Upper lobe of left lung (tissue), 6 donors: ENCODE measurements around the gene NHLRC4. TPM values are rescaled to one million over a fixed set of nuclear protein-coding genes. Genes with fewer than 3 reads are reported as not detected.

ENCODE experiments used
- ATAC-seq, 2 donors: fragments of 200-7000 bp; cut with Tn5 transposase; one replicate each; pipeline ENCODE4 v1.9.1; 2022; ENCODE audit warnings: mild to moderate bottlenecking in 2 of 2, moderate library complexity in 2 of 2; ENCODE audit not compliant: low FRiP score in 2 of 2
- DNase-seq, 2 donors: peaks; one replicate each; pipeline ENCODE4 v3.0.0-alpha.2; 2019 to 2020
- H3K27ac ChIP-seq, 4 donors: fragments of 200-600 bp; sonication (generic); one replicate each; pipeline ENCODE4 v1.5.1; 2016 to 2019
- H3K27me3 ChIP-seq, 4 donors: fragments of 200-600 bp; sonication (generic); one replicate each; pipeline ENCODE4 v1.5.1; 2017 to 2019
- H3K36me3 ChIP-seq, 4 donors: fragments of 200-600 bp; sonication (generic); one replicate each; pipeline ENCODE4 v1.5.1; 2016 to 2019
- H3K4me1 ChIP-seq, 4 donors: fragments of 200-600 bp; sonication (generic); one replicate each; pipeline ENCODE4 v1.5.1; 2018 to 2019
- H3K4me3 ChIP-seq, 4 donors: fragments of 200-600 bp; sonication (generic); one replicate each; pipeline ENCODE4 v1.5.1; 2017 to 2019; ENCODE audit warnings: mild to moderate bottlenecking in 2 of 4, moderate library complexity in 1 of 4
- H3K9me3 ChIP-seq, 4 donors: fragments of 200-600 bp; sonication (generic); one replicate each; pipeline ENCODE4 v1.5.1; 2018 to 2019
- EP300 ChIP-seq, 4 donors: sonication (generic); formaldehyde crosslinking; IDR thresholded peaks; one replicate each; pipeline ENCODE4 v1.5.1; 2017; ENCODE audit warnings: antibody characterized with exemption in 4 of 4, control low read depth in 2 of 4
- POLR2A ChIP-seq, 4 donors: fragments of 450-650 bp; IDR thresholded peaks; one replicate each; pipeline ENCODE4 v1.5.1; 2016 to 2017; ENCODE audit warnings: antibody characterized with exemption in 4 of 4, mild to moderate bottlenecking in 2 of 4
- POLR2AphosphoS5 ChIP-seq, 2 donors: sonication (generic); formaldehyde crosslinking; IDR thresholded peaks; one replicate each; pipeline ENCODE4 v1.5.1; 2017; ENCODE audit warnings: antibody characterized with exemption in 2 of 2
- WGBS, 2 donors: methylation state at CpG; one replicate each; pipeline ENCODE4 v1.1.5; 2017 to 2018; 5-methylcytosine and 5-hydroxymethylcytosine counted together
- total RNA-seq, 6 donors: library from RNA; depleted of rRNA in 4 of 6; stranded (reverse); fragments of >200 nt in 4 of 6; gene quantifications; one replicate each; pipeline versions ENCODE4 v1.1.0 to v1.2.1, GENCODE V29; 2016 to 2021
- TF ChIP-seq, protein P1 (sequence below), 6 experiments: fragments of 450-650 bp in 4 of 6; fragments of 200-600 bp in 2 of 6; sonication (generic) in 2 of 6; IDR thresholded peaks; one replicate each; pipeline ENCODE4 v1.5.1; 2016 to 2019; ENCODE audit warnings: antibody characterized with exemption in 6 of 6
- donor health status: DM: no; HTN: no; CAD: no; lungs with moderate emphysema.
- donor health status: DM: no; HTN: yes; CAD: no; lungs with severe emphysema.

The NHLRC4 gene
- total RNA-seq, 6 donors from 2014 or later, result 1.2 to 7.8 (median 3.3) TPM

DNA sequence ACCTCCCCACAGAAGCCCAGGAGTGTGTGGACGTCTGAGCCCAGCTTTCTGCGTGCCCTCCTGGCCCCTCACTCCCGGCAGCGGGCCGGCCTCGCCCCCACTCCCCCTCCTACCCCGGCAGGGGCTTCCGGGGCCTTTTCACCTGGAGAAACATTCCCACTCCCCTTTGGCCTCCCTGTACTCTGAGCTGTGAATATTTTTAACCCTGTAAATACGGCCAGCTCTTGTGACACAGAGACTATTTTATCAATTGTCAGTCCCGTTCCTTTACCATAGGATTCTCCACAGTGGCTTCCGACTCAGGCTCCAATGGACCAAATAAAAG, 12.5 kb upstream of the NHLRC4 start:
- TF ChIP-seq POLR2AphosphoS5 (IDR thresholded peaks at IDR 0.05), result no peak
- DNase-seq (no peak), ATAC-seq (no peak)
- Histone ChIP-seq H3K4me3 (no peak overlapping the region), H3K27me3 (peaks cover 0 to 7% (median under 1%) of the 10 kb centered on the region in 4 donors), H3K36me3 (peaks cover 9 to 41% (median 39%) of the 10 kb centered on the region in 4 donors), H3K4me1 (no peaks in the 10 kb centered on the region), H3K27ac (no peak overlapping the region), H3K9me3 (no peaks in the 10 kb centered on the region)
- 89 to 93% methylated on average over 10 to 11 of the region's 11 CpGs for WGBS, 2 donors

DNA sequence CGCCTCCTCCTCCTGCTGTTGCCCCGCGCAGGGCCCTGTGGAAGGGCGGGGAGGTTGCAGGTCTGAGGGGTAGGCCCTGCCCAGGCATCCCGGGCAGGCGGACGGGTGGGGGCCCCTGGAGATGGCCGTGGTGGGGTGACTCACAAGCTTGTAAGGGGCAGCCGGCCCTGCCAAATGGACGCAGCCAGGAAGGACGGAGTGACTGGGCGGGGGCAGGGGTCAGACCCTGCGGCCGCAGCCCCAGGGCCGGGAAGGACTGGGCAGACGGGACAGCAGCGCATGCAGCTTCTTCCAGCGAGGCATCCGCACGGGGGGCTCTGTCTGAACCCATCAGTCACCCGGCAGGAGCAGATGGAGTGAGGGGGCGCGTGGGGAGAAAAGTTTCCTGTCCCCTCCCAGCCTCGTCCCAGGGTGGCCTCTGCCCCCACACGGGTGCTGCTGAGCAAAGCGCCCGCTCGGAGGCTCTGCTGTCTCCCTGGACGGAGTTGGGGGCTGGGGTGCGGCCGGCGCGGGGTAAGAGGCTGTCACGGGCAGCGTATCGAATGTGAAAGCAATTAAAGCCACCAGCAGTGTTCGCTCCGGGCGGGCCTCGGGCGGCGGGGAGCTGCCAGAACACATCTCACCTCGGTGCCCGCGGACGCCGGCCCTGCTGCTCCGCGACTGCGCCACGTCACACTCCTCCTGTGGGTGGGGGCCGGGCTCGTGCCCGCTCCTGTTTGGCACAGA, 12.0 kb upstream of the NHLRC4 start:
- Histone ChIP-seq H3K27me3 (peaks cover 1 to 12% (median 4%) of the 10 kb centered on the region in 4 donors), H3K9me3 (no peaks in the 10 kb centered on the region), H3K27ac (no peak overlapping the region), H3K36me3 (peaks cover 9 to 36% (median 34%) of the 10 kb centered on the region in 4 donors), H3K4me1 (peaks cover 0 to 5% (median 2%) of the 10 kb centered on the region in 4 donors), H3K4me3 (no peak overlapping the region)
- ATAC-seq, result peak in 1 of 2 donors; percentile 68
- TF ChIP-seq POLR2A (IDR thresholded peaks at IDR 0.05) (no peak), EP300 (IDR thresholded peaks at IDR 0.05) (no peak), POLR2AphosphoS5 (IDR thresholded peaks at IDR 0.05) (no peak)
- TF ChIP-seq, protein P1, sequence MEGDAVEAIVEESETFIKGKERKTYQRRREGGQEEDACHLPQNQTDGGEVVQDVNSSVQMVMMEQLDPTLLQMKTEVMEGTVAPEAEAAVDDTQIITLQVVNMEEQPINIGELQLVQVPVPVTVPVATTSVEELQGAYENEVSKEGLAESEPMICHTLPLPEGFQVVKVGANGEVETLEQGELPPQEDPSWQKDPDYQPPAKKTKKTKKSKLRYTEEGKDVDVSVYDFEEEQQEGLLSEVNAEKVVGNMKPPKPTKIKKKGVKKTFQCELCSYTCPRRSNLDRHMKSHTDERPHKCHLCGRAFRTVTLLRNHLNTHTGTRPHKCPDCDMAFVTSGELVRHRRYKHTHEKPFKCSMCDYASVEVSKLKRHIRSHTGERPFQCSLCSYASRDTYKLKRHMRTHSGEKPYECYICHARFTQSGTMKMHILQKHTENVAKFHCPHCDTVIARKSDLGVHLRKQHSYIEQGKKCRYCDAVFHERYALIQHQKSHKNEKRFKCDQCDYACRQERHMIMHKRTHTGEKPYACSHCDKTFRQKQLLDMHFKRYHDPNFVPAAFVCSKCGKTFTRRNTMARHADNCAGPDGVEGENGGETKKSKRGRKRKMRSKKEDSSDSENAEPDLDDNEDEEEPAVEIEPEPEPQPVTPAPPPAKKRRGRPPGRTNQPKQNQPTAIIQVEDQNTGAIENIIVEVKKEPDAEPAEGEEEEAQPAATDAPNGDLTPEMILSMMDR (IDR thresholded peaks at IDR 0.05), result no peak
- no peak for DNase-seq
- WGBS, 2 donors, result 80 to 86% methylated on average over 24 to 52 of the region's 54 CpGs

DNA sequence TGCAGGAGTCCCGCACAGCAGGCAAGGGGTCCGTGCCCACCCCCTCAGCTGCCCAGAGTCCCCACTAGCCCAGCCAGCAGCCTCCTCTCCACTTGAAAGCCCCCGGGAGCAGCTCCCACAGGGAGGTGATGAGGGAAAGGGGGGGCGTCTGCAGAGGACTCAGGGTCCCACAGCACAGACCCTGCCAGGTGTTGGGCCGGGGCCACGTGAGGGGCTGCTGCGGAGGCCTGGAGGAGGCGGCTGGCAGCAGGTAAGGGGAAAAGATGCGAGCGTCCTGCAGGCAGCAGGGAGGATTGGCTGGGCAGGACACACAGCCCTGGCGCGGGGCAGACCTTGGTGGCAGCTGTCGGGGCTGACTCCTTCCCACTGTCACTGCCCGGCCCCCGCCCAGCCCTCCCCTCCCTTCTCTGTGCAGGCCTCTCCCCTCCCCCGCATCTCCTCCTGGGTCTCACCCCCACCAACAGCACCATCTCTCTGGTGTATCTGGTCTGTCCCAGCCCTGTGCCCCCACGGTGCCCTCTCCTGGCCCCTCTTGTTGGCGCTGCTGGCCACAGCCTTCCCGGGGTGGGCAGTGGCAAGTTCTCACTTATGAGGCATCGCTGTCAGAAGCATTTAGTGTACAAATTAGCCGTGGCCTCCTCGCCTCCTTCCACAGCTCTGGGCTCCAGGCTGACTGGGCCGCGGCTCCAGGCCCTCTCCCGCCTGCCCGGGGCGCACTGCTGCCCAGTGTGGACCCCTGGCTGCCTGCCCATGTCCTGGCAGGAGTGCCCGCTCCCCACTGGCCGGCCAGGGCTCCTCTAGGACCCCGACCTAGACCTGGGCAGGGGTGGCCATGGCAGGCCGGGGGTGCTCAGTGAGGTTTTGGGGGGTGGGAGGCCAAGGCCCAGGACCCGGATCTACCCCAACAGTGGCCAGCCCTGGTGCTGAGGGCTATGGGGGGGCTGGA, 11.0 kb upstream of the NHLRC4 start:
- 86 to 89% methylated on average over 15 to 21 of the region's 32 CpGs for WGBS, 2 donors
- H3K27ac ChIP-seq, result no peak overlapping the region
- TF ChIP-seq, protein P1 (IDR thresholded peaks at IDR 0.05), result no peak
- peaks cover 9 to 29% (median 29%) of the 10 kb centered on the region in 4 donors for H3K36me3 ChIP-seq
- H3K4me1 ChIP-seq, result peaks cover 0 to 15% (median 6%) of the 10 kb centered on the region in 4 donors
- no peak overlapping the region for H3K4me3 ChIP-seq
- H3K9me3 ChIP-seq, result no peaks in the 10 kb centered on the region
- H3K27me3 ChIP-seq, result peaks cover 1 to 21% (median 10%) of the 10 kb centered on the region in 4 donors
- DNase-seq, result no peak
- ATAC-seq, result no peak

DNA sequence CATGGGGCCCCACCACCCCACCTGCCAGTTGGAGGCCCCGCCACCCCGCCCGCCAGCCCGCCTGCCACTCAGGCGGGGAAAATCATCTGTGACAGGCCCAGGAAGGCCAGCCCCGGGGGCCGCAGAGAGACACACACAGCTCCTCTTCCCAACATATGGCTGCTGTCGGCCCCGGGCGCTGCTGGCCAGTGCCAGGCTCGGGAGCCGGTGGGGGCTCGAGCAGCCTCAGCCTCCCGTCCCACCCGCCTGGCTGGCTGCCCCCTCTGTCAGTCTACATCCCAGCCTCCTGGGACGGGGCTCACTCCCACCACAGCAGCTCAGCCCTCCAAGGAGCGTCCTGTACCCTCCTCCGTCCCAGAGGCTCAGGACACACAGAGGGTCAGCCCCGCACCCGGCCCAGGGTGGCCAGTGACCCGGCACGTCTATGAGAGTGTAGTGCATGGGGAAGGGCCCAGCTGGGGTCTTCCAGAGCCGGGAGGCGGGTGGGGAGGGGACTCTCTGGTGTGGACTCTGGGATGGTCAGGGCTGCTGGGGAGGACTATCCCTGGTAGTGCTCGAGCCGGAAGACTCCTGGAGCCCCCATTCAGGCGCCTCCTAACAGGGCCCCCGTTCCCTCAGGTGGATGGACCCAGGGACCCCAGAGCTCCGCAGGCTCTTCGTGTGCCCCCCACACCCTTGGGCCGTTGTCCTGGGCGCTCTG, 10.2 kb upstream of the NHLRC4 start:
- Histone ChIP-seq H3K27ac (no peak overlapping the region), H3K4me1 (peaks cover 0 to 17% (median 6%) of the 10 kb centered on the region in 4 donors), H3K36me3 (peaks cover 9 to 25% (median 24%) of the 10 kb centered on the region in 4 donors), H3K27me3 (peaks cover 1 to 29% (median 14%) of the 10 kb centered on the region in 4 donors), H3K9me3 (no peaks in the 10 kb centered on the region), H3K4me3 (no peak overlapping the region)
- TF ChIP-seq POLR2AphosphoS5 (IDR thresholded peaks at IDR 0.05), result no peak
- no peak for TF ChIP-seq POLR2A (IDR thresholded peaks at IDR 0.05)
- TF ChIP-seq, protein P1 (IDR thresholded peaks at IDR 0.05), result no peak
- TF ChIP-seq EP300 (IDR thresholded peaks at IDR 0.05), result no peak
- no peak for DNase-seq
- ATAC-seq, result no peak
- 84 to 86% methylated on average over 16 to 28 of the region's 32 CpGs for WGBS, 2 donors
